Heart left ventricle (tissue), 16 donors: ENCODE data around the gene SLC13A3. TPM values are rescaled to one million over a fixed set of nuclear protein-coding genes. Genes with fewer than 3 reads are reported as not detected.

Source experiments
- ATAC-seq, 4 donors: fragments of 200-7000 bp; cut with Tn5 transposase; one replicate each; pipeline ENCODE4 v1.9.1; 2020 to 2022; ENCODE audit warnings: moderate library complexity in 4 of 4, mild to moderate bottlenecking in 3 of 4, moderate number of reproducible peaks in 1 of 4
- DNase-seq, 5 donors: peaks; one replicate each; pipeline ENCODE4 v3.0.0-alpha.2; 2020
- H3K27ac ChIP-seq, 12 donors: fragments of 200-600 bp; sonication (generic) in 4 of 12; one replicate each; pipeline versions ENCODE4 v1.5.0 to v1.8.0; 2016 to 2022; ENCODE audit warnings: mild to moderate bottlenecking in 2 of 12
- H3K27me3 ChIP-seq, 9 donors: fragments of 200-600 bp; sonication (generic) in 2 of 9; one replicate each; pipeline versions ENCODE4 v1.5.1 to v1.8.0; 2016 to 2022; ENCODE audit warnings: mild to moderate bottlenecking in 3 of 9
- H3K36me3 ChIP-seq, 9 donors: fragments of 200-600 bp; sonication (generic) in 2 of 9; one replicate each; pipeline versions ENCODE4 v1.5.0 to v1.8.0; 2018 to 2022; ENCODE audit warnings: mild to moderate bottlenecking in 2 of 9
- H3K4me1 ChIP-seq, 12 donors: fragments of 200-600 bp; sonication (generic) in 4 of 12; one replicate each; pipeline versions ENCODE4 v1.5.0 to v1.8.0; 2016 to 2022; ENCODE audit warnings: mild to moderate bottlenecking in 3 of 12
- H3K4me3 ChIP-seq, 12 donors: fragments of 200-600 bp; sonication (generic) in 4 of 12; one replicate each; pipeline versions ENCODE4 v1.5.0 to v1.8.0; 2017 to 2022; ENCODE audit warnings: mild to moderate bottlenecking in 9 of 12, moderate library complexity in 4 of 12
- H3K9me3 ChIP-seq, 12 donors: fragments of 200-600 bp; sonication (generic) in 4 of 12; one replicate each; pipeline versions ENCODE4 v1.5.0 to v1.8.0; 2016 to 2022; ENCODE audit warnings: mild to moderate bottlenecking in 1 of 12
- CTCF ChIP-seq, 12 donors: fragments of 200-600 bp; sonication (generic) in 4 of 12; IDR thresholded peaks; one replicate each; pipeline versions ENCODE4 v1.5.0 to v1.8.0; 2018 to 2022; ENCODE audit warnings: antibody characterized with exemption in 12 of 12, mild to moderate bottlenecking in 5 of 12
- POLR2A ChIP-seq, 2 donors: fragments of 450-650 bp; IDR thresholded peaks; one replicate each; pipeline ENCODE4 v1.6.1; 2017; ENCODE audit warnings: antibody characterized with exemption in 2 of 2, mild to moderate bottlenecking in 2 of 2, moderate library complexity in 2 of 2
- WGBS, 4 donors: extraction: QIAGEN DNeasy Blood & Tissue Kit in 2 of 4; methylation state at CpG; one replicate each; pipeline versions ENCODE4 v1.1.5 to v1.1.7; 2013 to 2018; 5-methylcytosine and 5-hydroxymethylcytosine counted together
- intact Hi-C, 10 donors: fragments of 100-400 bp; cut with DNase I; formaldehyde crosslinking; loops; one replicate each; pipeline versions ENCODE4 v1.11.1 to v1.14.2; 2022
- polyA plus RNA-seq, 2 donors: library from polyadenylated mRNA; stranded (reverse); fragments of 200-250 nt; gene quantifications; one replicate each; pipeline ENCODE4 v1.2.3, GENCODE V29; 2013
- total RNA-seq, 9 donors: library from RNA; depleted of rRNA in 2 of 9; stranded (reverse); fragments of >200 nt in 2 of 9; fragmentation: NEBNext Ultra II Directional in 3 of 9; extraction: Animal tissue kit (Norgen Biotek cat#: 25700) in 3 of 9; gene quantifications; one replicate each; pipeline versions ENCODE4 v1.1.0 to v1.2.4, GENCODE V29; 2016 to 2023
- donor health status: ischemic (EF 13 %, LVEDD 7.1; RV severe dilation, severe dysfunction).
- donor health status: healthy with polysubstance abuse.
- donor health status: DM: no; HTN: yes; CAD: no.
- donor health status: DM: no; HTN: no; CAD: no.
- donor health status: ischemic (EF 25% LVEDD 6.9; RV normal size, moderate dysfunction).
- donor health status: ischemic (EF 25% LVEDD 5.7; RV mildly dilated, moderate dysfunction).
- donor health status: healthy.
- donor health status: DM: yes; HTN: yes; CAD: no.
- donor health status: ischemic (EF 35%, LVEDD 5.7; RV mildly dilated, moderate dysfunction).
- donor health status: nonischemic (EF 11% LVEDD 7.7; RV severe dilation, severe dysfunction).
- donor health status: DM: yes; HTN: yes; CAD: no.
- donor health status: PGD.
- donor health status: ischemic (EF 29% LVEDD 5.4; RV normal size, mild dysfunction).
- donor health status: nonischemic (EF 23%, LVEDD 6.1; RV moderate dilation, normal function).

The SLC13A3 gene
- total and polyA plus RNA-seq, 11 donors: 0.13 to 2.6 (median 0.54) TPM

- DNase-seq (no peak), ATAC-seq (no peak)
- TF ChIP-seq POLR2A (IDR thresholded peaks at IDR 0.05) (no peak), CTCF (IDR thresholded peaks at IDR 0.05) (no peak)
- H3K4me3 ChIP-seq: peak overlapping the region in 11 of 12 donors; percentile 63 to 92 (median 75)
- H3K27ac ChIP-seq: peak overlapping the region; percentile 75 to 98 (median 92)
- peaks cover 0 to 3% (median 0%) of the 10 kb centered on the region in 12 donors for H3K9me3 ChIP-seq
- intact Hi-C loops: loop anchor here in 3 of 10 donors (2.0 to 10.0 kb wide), 4 partner anchors 117 to 555 kb away; partner anchors contain the start of gene ZNF334 (in 1 of the 3)
- 0 to 1% (median 1%) methylated on average over 12 of the region's 12 CpGs for WGBS, 4 donors
- no peaks in the 10 kb centered on the region for H3K27me3 ChIP-seq
- peaks cover 0 to 36% (median 20%) of the 10 kb centered on the region in 12 donors for H3K4me1 ChIP-seq
- H3K36me3 ChIP-seq: peaks cover 0 to 23% (median 11%) of the 10 kb centered on the region in 9 donors
These were observed 38.5 kb upstream of the SLC13A3 start for GRCh38 chr20:46689754-46690085.

- 0 to 1% (median 0%) methylated on average over 32 to 71 of the region's 71 CpGs for WGBS, 4 donors
- ATAC-seq: peak; percentile 97 to 99 (median 98)
- DNase-seq: peak; percentile 98 to 99 (median 99)
- Histone ChIP-seq H3K36me3 (peaks cover 0 to 23% (median 11%) of the 10 kb centered on the region in 9 donors), H3K27ac (peak within 1 kb of the TSS; percentile 75 to 98 (median 92)), H3K4me3 (peak within 1 kb of the TSS; percentile 63 to 92 (median 76)), H3K9me3 (peaks cover 0 to 3% (median 0%) of the 10 kb centered on the region in 12 donors), H3K4me1 (peaks cover 0 to 33% (median 21%) of the 10 kb centered on the region in 12 donors), H3K27me3 (no peaks in the 10 kb centered on the region)
- TF ChIP-seq POLR2A (IDR thresholded peaks at IDR 0.05) (peak in 1 of 2 donors; percentile 87), CTCF (IDR thresholded peaks at IDR 0.05) (peak in 9 of 12 donors; percentile 10 to 56 (median 39))
- intact Hi-C loops: loop anchor here in 3 of 10 donors (2.0 to 10.0 kb wide), 4 partner anchors 117 to 554 kb away; partner anchors contain the start of gene ZNF334 (in 1 of the 3)
These were observed 38.0 kb upstream of the SLC13A3 start, which contains the start of gene TP53RK for GRCh38 chr20:46689082-46689753. Gene TP53RK, minus strand, starts transcription at chr20:46689444. Its CDS starts 30 bp downstream, at chr20:46689414.

GRCh38 chr20:46688151-46689081 lies 37.2 kb upstream of the SLC13A3 start:
- H3K9me3 ChIP-seq: peaks cover 0 to 3% (median 0%) of the 10 kb centered on the region in 12 donors
- no peak for DNase-seq
- H3K4me1 ChIP-seq: peaks cover 0 to 40% (median 28%) of the 10 kb centered on the region in 12 donors
- peaks cover 0 to 23% (median 11%) of the 10 kb centered on the region in 9 donors for H3K36me3 ChIP-seq
- TF ChIP-seq CTCF (IDR thresholded peaks at IDR 0.05): no peak
- TF ChIP-seq POLR2A (IDR thresholded peaks at IDR 0.05): no peak
- H3K4me3 ChIP-seq: peak overlapping the region; percentile 63 to 92 (median 76)
- intact Hi-C loops: loop anchor here in 3 of 10 donors (2.0 to 10.0 kb wide), 4 partner anchors 116 to 554 kb away; partner anchors contain the start of gene ZNF334 (in 1 of the 3)
- no peak for ATAC-seq
- 21 to 24% (median 23%) methylated on average over 19 to 20 of the region's 20 CpGs for WGBS, 4 donors
- H3K27me3 ChIP-seq: no peaks in the 10 kb centered on the region
- H3K27ac ChIP-seq: peak overlapping the region; percentile 75 to 98 (median 92)
